Vagina (tissue), 2 donors: ENCODE results near the gene ADD3. TPM values are rescaled to one million over a fixed set of nuclear protein-coding genes. Genes with fewer than 3 reads are reported as not detected.

Experiments
- DNase-seq, 2 donors: peaks; one replicate each; pipeline ENCODE4 v3.0.0-alpha.2; 2017; ENCODE audit errors: extremely low spot score in 2 of 2
- H3K27ac ChIP-seq: fragments of 200-600 bp; sonication (generic); one replicate; pipeline ENCODE4 v1.5.1; 2019
- H3K27me3 ChIP-seq: fragments of 200-600 bp; sonication (generic); one replicate; pipeline ENCODE4 v1.5.1; 2019
- H3K36me3 ChIP-seq, 2 donors: fragments of 200-600 bp; sonication (generic); one replicate each; pipeline ENCODE4 v1.5.1; 2017 to 2019
- H3K4me1 ChIP-seq: fragments of 200-600 bp; sonication (generic); one replicate; pipeline ENCODE4 v1.5.1; 2019
- H3K4me3 ChIP-seq, 2 donors: fragments of 200-600 bp; sonication (generic); 1 replicate in 1 of 2; 2 replicates in 1 of 2; pipeline ENCODE4 v1.5.1; 2016 to 2019
- H3K9me3 ChIP-seq: fragments of 200-600 bp; sonication (generic); one replicate; pipeline ENCODE4 v1.5.1; 2019
- POLR2A ChIP-seq, 2 donors: fragments of 450-650 bp; IDR thresholded peaks; one replicate each; pipeline ENCODE4 v1.6.1; 2017; ENCODE audit warnings: antibody characterized with exemption in 2 of 2, mild to moderate bottlenecking in 2 of 2, moderate library complexity in 2 of 2
- POLR2AphosphoS5 ChIP-seq, 2 donors: sonication (generic); formaldehyde crosslinking; IDR thresholded peaks; one replicate each; pipeline ENCODE4 v1.9.0; 2017; ENCODE audit warnings: antibody characterized with exemption in 2 of 2, mild to moderate bottlenecking in 2 of 2, low read depth in 1 of 2; ENCODE audit not compliant: insufficient read depth in 1 of 2
- intact Hi-C: fragments of 100-400 bp; cut with DNase I; formaldehyde crosslinking; loops from one replicate; pipeline ENCODE4 v1.15.1; 2023
- total RNA-seq: library from RNA; depleted of rRNA; stranded (reverse); fragments of >200 nt; gene quantifications from one replicate; pipeline ENCODE4 v1.2.3, GENCODE V29; 2016
- TF ChIP-seq, protein P1 (sequence below), 3 experiments: fragments of 450-650 bp in 2 of 3; fragments of 200-600 bp in 1 of 3; sonication (generic) in 1 of 3; IDR thresholded peaks; one replicate each; pipeline ENCODE4 v1.5.1; 2017 to 2019; ENCODE audit warnings: antibody characterized with exemption in 3 of 3, mild to moderate bottlenecking in 2 of 3, moderate library complexity in 2 of 3

Gene ADD3
- total RNA-seq, 1 donor from 2014 or later, result 114 TPM

DNA sequence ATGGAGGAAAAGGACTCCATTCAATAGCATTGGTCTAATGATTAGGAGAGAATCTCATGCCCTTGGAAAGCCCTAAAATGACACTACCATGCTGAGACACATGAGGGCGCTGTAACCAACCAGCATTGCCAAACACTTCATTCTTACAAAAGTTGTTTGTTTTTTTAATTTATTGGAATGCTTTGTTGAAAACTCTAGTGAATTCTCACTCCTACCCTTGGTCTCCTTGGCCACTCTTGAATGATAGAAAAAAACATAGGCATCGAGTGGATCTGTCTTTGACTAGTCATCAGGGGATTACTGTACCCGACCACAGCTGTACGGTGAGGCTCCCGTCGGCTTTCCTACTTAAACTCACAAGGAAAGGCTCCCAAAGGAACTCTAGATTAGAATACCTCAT lies 29.3 kb upstream of the ADD3 start:
- H3K9me3 ChIP-seq, result no peaks in the 10 kb centered on the region
- no peaks in the 10 kb centered on the region for H3K36me3 ChIP-seq
- intact Hi-C loops, result no loop called here
- DNase-seq, result no peak
- H3K27me3 ChIP-seq, result no peaks in the 10 kb centered on the region
- no peak for TF ChIP-seq POLR2A (IDR thresholded peaks at IDR 0.05)
- TF ChIP-seq, protein P1, sequence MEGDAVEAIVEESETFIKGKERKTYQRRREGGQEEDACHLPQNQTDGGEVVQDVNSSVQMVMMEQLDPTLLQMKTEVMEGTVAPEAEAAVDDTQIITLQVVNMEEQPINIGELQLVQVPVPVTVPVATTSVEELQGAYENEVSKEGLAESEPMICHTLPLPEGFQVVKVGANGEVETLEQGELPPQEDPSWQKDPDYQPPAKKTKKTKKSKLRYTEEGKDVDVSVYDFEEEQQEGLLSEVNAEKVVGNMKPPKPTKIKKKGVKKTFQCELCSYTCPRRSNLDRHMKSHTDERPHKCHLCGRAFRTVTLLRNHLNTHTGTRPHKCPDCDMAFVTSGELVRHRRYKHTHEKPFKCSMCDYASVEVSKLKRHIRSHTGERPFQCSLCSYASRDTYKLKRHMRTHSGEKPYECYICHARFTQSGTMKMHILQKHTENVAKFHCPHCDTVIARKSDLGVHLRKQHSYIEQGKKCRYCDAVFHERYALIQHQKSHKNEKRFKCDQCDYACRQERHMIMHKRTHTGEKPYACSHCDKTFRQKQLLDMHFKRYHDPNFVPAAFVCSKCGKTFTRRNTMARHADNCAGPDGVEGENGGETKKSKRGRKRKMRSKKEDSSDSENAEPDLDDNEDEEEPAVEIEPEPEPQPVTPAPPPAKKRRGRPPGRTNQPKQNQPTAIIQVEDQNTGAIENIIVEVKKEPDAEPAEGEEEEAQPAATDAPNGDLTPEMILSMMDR (IDR thresholded peaks at IDR 0.05), result peak in 2 of 3 experiments; percentile 31 to 42
- no peak overlapping the region for H3K4me3 ChIP-seq
- peak overlapping the region; percentile 16 for H3K27ac ChIP-seq
- H3K4me1 ChIP-seq, result peaks cover 5% of the 10 kb centered on the region

DNA sequence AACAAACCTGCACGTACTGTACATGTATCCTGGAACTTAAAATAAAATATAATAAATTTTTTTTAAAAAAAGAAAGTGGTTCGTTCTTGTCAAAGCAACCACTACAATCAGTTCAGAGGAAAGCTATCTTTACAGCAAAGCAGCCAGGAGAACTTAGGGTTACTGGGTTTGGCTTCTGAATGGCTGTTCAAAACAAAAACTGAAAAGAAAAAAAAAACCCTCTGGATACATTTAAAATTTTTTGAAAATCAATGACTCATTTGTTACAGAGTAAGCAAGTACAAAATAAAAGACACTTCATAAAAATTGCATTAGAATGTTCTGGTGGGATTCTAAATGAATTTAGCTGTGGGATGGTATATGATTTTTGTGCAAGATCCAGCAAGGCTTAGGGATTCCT lies 28.6 kb upstream of the ADD3 start:
- no peaks in the 10 kb centered on the region for H3K27me3 ChIP-seq
- peak overlapping the region; percentile 16 for H3K27ac ChIP-seq
- H3K9me3 ChIP-seq, result no peaks in the 10 kb centered on the region
- H3K4me1 ChIP-seq, result peaks cover 5% of the 10 kb centered on the region
- TF ChIP-seq POLR2A (IDR thresholded peaks at IDR 0.05), result no peak
- no peak for TF ChIP-seq POLR2AphosphoS5 (IDR thresholded peaks at IDR 0.05; ENCODE audit: insufficient read depth in 1 of 2, low read depth in 1 of 2)
- TF ChIP-seq, protein P1 (IDR thresholded peaks at IDR 0.05), result no peak
- no peaks in the 10 kb centered on the region for H3K36me3 ChIP-seq
- no peak for DNase-seq
- no peak overlapping the region for H3K4me3 ChIP-seq
- intact Hi-C loops, result no loop called here

DNA sequence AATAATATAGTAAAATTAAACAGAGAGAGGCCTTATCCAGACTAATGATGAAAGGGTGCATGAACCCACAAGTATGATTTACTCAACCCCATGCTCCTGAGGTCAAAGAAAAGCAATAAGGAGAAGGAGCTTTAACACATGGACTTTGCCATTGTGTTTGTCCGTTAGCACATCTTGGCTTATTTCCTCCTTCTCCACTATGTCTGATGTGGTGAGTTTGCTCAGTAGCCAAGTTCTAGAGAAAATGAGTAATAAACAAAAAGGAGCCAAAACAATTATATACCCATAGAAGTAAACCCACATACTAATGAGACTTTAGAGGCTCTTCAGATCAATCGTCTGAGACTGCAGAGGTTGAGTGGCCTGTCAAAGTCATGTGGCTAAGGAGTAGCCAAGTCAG lies 26.1 kb upstream of the ADD3 start:
- TF ChIP-seq POLR2A (IDR thresholded peaks at IDR 0.05) (no peak), POLR2AphosphoS5 (IDR thresholded peaks at IDR 0.05; ENCODE audit: insufficient read depth in 1 of 2, low read depth in 1 of 2) (no peak)
- TF ChIP-seq, protein P1 (IDR thresholded peaks at IDR 0.05), result no peak
- Histone ChIP-seq H3K4me1 (peaks cover 5% of the 10 kb centered on the region), H3K9me3 (no peaks in the 10 kb centered on the region), H3K36me3 (no peaks in the 10 kb centered on the region), H3K27me3 (no peaks in the 10 kb centered on the region), H3K27ac (peak overlapping the region; percentile 40), H3K4me3 (no peak overlapping the region)
- no peak for DNase-seq
- intact Hi-C loops, result no loop called here

DNA sequence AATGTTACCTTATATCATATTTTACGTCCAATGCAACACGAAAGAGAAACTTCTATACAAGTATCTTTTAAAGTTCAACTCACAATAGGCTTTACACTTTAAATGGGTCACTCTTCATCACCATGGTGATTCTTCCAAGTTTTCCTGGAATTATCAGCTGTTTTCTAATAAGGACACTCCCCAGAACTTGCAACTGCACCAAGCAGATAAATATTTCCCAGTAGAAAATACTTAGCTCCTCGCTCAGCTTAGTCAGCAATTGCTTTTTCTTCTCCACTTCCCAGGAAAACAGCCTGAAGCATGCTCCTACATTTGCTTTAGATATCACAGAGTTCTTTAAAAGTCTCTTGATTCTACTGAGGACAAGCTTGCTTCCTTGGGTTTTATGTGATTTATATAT lies 25.7 kb upstream of the ADD3 start:
- Histone ChIP-seq H3K36me3 (no peaks in the 10 kb centered on the region), H3K4me3 (peak overlapping the region in 1 of 2 donors; percentile 7), H3K4me1 (peaks cover 5% of the 10 kb centered on the region), H3K9me3 (no peaks in the 10 kb centered on the region), H3K27me3 (no peaks in the 10 kb centered on the region), H3K27ac (peak overlapping the region; percentile 40)
- TF ChIP-seq, protein P1 (IDR thresholded peaks at IDR 0.05), result no peak
- TF ChIP-seq POLR2AphosphoS5 (IDR thresholded peaks at IDR 0.05; ENCODE audit: insufficient read depth in 1 of 2, low read depth in 1 of 2) (no peak), POLR2A (IDR thresholded peaks at IDR 0.05) (no peak)
- intact Hi-C loops, result no loop called here
- DNase-seq, result no peak

DNA sequence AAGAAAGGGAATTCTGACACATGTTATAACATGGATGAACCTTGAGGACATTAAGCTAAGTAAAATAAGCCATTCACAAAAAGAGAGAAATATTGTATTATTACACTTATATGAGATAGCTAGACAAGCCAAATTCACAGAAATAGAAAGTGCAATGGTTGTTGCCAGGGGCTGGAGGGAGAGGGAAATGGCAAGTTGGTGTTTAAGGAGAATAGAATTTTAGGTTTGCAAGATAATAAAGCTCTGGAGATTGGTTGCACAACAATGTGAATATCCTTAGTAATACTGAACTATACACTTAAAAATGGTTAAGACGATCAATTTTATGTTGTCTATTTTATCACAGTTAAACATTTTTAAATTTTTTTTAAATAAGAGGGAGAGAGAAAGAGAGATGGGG lies 25.0 kb upstream of the ADD3 start:
- H3K27me3 ChIP-seq, result no peaks in the 10 kb centered on the region
- no peak overlapping the region for H3K4me3 ChIP-seq
- peaks cover 5% of the 10 kb centered on the region for H3K4me1 ChIP-seq
- DNase-seq, result no peak
- H3K36me3 ChIP-seq, result no peaks in the 10 kb centered on the region
- peak overlapping the region; percentile 40 for H3K27ac ChIP-seq
- no peaks in the 10 kb centered on the region for H3K9me3 ChIP-seq
- intact Hi-C loops, result no loop called here
- no peak for TF ChIP-seq POLR2A (IDR thresholded peaks at IDR 0.05)
- TF ChIP-seq, protein P1 (IDR thresholded peaks at IDR 0.05), result no peak
